HG02852 (cell line): Measurements from ENCODE around the gene SCAI.
A peak's percentile ranks its signal among the peaks of the same experiment; 100 is the strongest.
"Not testable (repeated sequence)": the region's sequence is repeated elsewhere in the genome, so short reads cannot be mapped to it uniquely, and the experiment has no call there.

Source experiments
- ATAC-seq: cut with Tn5 transposase; IDR thresholded peaks from one replicate; pipeline ENCODE4 v1.9.1; 2021; ENCODE audit warnings: mild to moderate bottlenecking, moderate library complexity; ENCODE audit not compliant: unreplicated experiment

Gene SCAI

GRCh38 chr9:124950050-124950718, 193.1 kb downstream of the SCAI start:
- no peak for ATAC-seq

GRCh38 chr9:124949387-124949786, 193.9 kb downstream of the SCAI start:
- no peak for ATAC-seq

DNA sequence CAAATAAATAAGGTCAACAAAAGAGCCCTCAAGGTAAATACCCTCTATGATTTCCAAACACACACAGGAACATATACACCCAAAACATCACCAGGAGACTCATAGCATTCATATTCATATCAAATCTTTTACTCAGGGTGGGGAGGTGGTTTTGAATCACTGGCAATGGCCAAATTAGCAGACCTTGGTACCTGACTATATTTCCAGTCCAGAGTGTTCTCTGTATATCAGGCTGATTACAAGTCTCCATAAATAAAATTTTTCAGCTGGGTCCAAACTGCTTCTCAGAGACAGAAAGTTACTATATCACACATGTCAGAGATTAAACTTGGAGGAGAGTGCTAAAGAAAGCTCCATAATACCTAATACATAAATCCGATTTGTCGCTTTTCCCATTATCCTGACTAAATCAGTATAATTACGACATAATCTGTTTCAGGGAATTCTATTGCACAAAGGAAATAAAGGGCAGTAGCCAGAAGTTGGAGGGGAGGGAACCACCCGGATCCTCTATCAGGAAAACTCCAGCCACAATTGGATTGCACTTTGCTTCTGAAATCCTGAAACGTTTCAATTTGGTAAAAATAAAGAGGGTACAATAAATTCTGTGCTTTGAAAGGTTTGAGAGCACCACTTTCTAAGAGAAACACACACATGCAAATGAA, 195.5 kb downstream of the SCAI start:
- ATAC-seq, result no peak

DNA sequence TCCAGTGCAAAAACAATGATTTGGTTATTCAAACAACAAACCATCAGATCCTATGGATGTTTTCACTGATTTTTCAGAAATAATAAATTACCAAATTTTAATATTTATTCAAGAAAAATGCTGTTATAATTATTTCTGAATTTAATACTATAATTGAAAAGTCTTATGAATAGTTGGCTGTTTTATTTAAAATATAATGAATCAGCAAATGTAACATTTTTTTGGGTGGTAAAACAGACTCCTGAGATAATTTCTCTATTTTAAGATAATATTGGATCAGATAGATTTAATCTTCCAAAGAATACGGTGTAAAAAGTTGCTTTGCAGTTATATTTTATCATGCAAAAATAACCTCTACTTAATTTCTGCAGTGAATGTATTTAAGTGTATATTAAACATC, 197.2 kb downstream of the SCAI start:
- ATAC-seq, result no peak

DNA sequence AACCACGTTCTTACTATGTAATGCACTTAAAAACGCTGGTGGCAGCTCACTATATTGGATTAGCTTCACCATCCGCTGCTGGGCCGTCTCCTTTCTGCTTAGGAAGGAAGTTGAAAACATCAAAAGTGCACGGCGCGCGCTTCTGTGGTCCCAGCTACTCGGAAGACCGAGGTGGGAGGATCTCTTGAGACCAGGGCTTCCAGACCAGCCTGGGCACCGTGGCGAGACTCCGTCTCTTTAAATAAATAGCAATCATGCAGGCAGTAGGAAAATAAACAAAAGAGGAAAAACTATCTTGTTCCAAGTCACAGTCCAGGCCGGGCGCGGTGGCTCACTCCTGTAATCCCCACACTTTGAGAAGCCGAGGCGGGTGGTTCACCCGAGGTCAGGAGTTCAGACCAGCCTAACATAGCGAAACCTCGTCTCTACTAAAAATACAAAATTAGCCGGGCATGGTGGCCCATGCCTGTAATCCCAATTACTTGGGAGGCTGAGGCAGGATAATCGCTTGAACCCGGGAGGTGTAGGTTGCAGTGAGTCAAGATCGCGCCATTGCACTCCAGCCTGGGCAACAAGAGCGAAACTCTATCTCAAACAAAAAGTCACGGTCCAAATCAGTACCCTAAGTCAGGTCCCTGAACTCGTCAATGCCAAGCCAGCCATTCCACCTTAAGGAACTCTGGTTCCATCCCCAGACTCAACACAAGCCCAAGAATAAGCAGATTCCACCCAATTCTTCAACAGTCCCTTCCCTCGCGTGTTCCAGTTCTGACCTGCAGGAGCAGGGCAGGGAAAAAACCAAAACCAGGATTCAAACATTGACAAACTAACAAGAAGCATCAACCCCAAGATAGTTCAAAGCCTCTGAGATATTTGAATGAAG, 201.4 kb downstream of the SCAI start:
- peak; percentile 20 for ATAC-seq

DNA sequence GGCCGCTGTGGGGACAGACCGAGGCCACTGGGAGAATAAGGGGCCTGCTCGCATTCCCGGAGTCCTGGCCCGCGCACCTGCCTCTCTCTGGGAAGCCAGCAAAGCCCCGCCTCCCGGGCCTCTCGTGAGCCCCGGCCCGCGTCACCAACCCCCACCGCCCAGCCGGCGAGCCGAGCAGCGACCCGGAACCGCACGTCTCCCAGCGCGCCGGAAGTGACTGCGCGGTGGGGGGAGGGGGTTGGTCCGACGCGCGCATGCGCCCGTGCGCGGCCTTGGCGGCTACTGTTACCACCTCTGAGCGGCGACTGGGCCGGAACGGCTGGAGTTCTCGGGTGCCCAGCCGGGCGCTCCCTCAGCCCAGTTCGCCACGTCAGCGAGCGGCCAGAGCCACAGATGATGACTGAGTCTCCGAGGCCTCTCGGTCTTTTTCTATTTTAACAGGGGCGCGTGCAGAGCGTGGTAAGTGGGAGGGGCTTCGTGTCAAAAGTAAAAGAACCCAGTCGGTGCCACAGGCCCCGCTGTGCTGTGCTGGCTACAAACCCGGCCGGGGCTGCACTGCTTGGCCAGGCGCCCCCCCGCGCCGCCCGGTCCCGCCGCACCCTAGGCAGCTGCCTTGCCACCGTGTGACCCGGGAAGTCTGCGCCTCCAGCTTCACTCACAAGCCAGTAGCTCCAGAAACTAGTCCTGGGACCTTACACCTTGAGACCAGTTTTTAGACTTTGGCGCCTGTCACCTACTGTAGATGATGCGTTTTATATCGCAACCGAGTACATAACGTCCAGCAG, 202.2 kb downstream of the SCAI start, which contains the start of gene GOLGA1:
Gene GOLGA1, minus strand, starts transcription at position 190 of the 785 bp plus-strand sequence. CDS start 2,372 bp downstream, outside the sequence.
- ATAC-seq, result peak; percentile 80

DNA sequence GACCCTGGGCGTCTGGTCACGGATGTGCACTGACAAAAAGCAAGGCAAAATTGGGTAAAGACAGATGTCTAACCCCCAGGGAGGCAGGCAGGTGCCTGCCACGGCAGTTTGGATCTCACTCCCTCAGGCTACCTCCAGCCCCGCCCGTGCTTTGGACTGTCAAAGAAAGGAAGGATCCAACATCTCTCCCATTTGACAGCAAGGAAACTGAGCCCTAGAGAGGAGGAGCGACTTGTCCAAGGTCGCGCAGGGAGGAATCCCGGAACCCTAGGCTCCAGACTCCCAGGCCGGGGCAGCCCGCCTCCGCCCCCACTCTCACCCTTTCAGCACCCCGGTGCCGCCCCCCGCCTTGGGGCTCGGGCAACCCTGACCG, 202.8 kb downstream of the SCAI start:
- ATAC-seq, result peak; percentile 45

- ATAC-seq, result no peak
Observed at GRCh38 chr9:124939944-124940343, 203.4 kb downstream of the SCAI start.

DNA sequence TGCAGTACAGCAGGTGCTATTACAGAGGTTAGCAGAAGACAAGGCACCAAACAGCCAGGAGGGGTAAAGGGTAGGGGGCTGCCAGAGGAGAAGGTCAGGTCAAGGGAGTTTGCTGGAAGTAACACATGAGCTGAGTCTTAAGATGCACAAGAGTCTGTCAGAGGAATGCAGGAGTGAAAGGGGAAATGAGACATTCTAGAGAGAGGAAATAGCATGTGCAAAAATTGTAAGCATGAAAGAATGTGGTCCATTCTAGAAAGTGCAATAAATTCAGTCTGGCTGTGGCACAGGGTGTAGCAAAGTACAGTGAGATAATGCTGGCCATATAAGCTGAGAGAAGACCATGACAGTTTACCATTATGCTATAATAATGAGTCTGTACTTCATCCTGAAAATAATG, 209.0 kb downstream of the SCAI start:
- ATAC-seq, result no peak

DNA sequence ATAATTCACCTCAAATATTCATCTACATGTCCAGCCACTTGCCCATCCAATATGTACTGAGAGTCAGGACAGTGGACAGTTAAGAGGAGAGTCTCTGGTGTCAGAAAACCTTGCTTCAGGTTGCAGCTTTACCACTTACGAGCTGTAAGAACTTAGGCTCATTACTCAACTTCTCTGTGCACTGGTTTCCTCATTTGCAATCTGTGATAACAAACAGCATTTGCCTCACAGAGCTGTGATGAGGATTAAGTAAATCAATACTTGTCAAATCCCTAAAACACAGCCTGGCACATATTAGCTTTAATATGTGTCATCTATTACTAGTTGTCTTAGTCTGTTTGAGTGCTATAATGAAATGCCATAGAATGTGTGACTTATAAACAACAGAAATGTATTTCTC, 211.0 kb downstream of the SCAI start:
- no peak for ATAC-seq

DNA sequence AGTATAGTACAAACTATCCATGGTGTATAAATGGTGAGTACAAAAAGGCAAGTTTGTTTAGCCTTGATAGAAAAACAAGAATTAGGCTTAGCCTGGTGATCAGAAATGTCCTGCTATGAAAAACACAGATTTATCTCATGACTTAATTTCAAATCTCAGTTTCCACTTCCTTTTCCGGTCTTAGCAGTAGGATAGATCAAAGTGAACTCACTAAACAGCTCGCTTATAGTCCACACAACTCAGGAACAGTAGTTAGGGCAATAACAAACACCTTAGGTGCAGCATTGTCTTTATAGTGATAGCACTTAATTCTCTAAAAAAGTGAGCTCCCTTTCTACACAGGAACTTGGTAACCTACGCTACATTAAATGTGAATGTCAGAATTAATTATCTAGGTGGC, 213.9 kb downstream of the SCAI start:
- no peak for ATAC-seq

- no peak for ATAC-seq
Observed at GRCh38 chr9:124928116-124928515, 215.2 kb downstream of the SCAI start.

DNA sequence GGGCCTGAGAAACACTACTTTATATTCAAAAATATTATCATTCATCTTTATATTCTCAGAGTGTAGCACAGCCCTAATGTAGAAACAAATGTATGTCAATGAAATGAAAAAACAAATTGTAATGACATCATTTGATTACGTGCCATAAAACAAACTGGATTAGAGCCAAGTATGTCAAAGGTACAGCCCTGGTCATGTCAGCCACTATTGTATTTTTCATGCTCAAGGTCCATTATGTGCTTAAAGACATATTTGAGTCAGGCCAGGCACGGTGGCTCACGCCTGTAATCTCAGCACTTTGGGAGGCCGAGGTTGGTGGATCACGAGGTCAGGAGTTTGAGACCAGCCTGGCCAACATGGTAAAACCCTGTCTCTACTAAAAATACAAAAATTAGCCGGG, 222.9 kb downstream of the SCAI start:
- ATAC-seq, result not testable (repeated sequence)

DNA sequence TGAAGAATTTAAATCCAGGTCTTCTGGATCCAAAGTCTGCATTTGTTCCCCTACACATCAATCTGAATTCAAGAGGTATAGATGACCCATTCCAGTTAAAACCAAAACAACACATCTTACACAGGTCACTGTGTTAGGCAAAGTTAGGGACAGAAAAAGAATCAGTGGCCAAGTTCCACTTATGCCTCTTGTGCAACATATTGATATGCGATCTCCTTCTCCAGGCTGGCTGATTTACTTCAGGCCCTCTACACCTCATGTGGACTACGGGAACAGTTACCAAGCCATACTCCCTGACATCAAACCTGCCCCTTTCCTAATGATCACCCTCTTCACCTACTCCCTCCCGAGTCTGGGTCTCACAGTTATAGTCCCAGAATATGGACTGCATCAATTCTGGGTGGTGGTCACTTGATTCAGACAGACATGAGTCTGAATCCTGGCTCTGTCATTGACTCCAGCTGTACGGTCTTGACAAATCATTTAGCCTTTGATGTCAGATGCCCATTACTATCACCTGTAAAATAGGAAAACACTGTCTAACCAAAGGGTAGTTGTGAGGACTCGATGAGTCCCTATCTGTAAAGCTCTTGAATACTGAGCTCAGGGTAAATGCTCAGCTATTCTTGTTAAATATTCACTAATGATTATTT, 228.4 kb downstream of the SCAI start:
- ATAC-seq, result no peak

GRCh38 chr9:124913378-124913777, 229.9 kb downstream of the SCAI start:
- no peak for ATAC-seq

DNA sequence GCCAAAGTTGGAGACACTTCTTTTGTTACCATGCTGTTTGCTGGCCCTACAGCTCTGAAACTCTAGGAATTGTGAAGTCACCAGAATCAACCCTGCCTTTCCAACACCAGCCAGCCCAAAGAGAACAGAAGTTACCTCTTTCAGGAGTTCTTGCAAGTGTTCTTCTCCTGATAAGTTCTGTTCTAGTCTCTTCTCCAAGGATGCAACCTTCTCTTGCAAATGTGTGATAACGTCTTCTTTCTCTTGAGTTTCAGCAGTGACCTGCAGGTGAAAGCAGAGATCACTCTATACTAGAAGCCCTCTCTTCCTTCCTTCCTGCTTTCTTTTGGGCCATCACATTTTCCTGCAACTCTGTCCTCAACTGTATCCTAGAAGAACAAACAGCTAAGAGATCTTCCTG, 231.6 kb downstream of the SCAI start:
- ATAC-seq, result no peak

DNA sequence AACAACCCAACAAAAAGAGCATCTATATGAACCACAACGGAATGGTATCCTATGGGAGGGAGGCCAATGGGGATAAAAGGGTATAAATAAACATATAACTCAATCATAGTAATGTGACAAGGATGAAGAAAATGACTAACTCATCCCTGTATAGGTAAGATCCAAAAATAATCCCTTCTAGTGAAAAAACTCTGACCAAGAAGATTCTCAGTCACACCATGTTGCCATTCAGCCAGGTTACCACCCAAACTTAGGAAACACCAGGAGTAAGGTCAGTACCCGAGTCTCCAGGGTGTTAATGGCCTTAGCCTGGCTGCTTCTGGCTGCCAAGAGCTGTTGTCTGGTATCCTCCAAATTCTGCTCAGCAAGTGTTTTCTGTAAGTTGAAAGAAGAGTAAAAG, 235.2 kb downstream of the SCAI start:
- no peak for ATAC-seq

GRCh38 chr9:124906966-124907365, 236.4 kb downstream of the SCAI start:
- ATAC-seq, result no peak

DNA sequence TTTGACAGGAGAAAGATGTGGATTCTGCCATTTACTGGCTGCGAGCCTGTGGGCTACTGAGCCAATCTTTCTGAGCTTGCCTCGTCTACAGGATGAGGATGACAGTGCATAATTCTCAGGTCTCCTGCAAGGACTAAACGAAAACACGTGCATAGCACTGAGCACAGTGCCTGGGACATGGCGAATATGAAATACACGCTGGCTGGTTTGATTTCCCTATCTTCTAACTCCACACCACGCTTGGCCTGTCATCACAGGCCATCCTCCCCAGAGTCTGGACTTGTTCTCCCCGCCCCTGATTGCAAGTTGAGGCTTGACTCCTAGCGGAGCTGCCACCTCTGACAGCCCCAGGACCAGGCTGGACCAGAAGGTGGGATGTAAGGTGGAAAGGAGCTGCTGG, 243.5 kb downstream of the SCAI start:
- ATAC-seq, result no peak
